Hindlimb muscle (tissue), 1 donor: ENCODE measurements around the gene PALM. TPM values are rescaled to one million over a fixed set of nuclear protein-coding genes. Genes with fewer than 3 reads are reported as not detected.
"Not testable (repeated sequence)": the region's sequence is repeated elsewhere in the genome, so short reads cannot be mapped to it uniquely, and the experiment has no call there.

Experiments
- DNase-seq: peaks from one replicate; pipeline ENCODE4 v3.0.0-alpha.2; 2013
- polyA plus RNA-seq: library from polyadenylated mRNA; unstranded; fragments of 120-200 nt; gene quantifications from one replicate; pipeline ENCODE4 v1.2.1, GENCODE V29; 2013; ENCODE audit not compliant: insufficient read length

PALM gene
- polyA plus RNA-seq, 1 donor = 47.0 TPM

GRCh38 chr19:732148-733069, 23.7 kb downstream of the PALM start:
- no peak for DNase-seq

- no peak for DNase-seq
Measured at GRCh38 chr19:734716-735115, 26.0 kb downstream of the PALM start.

GRCh38 chr19:736125-736524, 27.4 kb downstream of the PALM start:
- no peak for DNase-seq

GRCh38 chr19:737591-738093, 28.9 kb downstream of the PALM start:
- DNase-seq = no peak

- DNase-seq = no peak
Measured at GRCh38 chr19:738509-739128, 29.9 kb downstream of the PALM start.

- no peak for DNase-seq
Measured at GRCh38 chr19:739998-740715, 31.4 kb downstream of the PALM start.

- DNase-seq = not testable (repeated sequence)
Measured at GRCh38 chr19:740816-741505, 32.2 kb downstream of the PALM start.

- DNase-seq = no peak
Measured at GRCh38 chr19:741506-742131, 32.9 kb downstream of the PALM start.

GRCh38 chr19:742540-743075, 33.9 kb downstream of the PALM start:
- no peak for DNase-seq

GRCh38 chr19:743168-743687, 34.5 kb downstream of the PALM start:
- peak; percentile 58 for DNase-seq

GRCh38 chr19:745138-745537, 36.4 kb downstream of the PALM start:
- DNase-seq = not testable (repeated sequence)

GRCh38 chr19:746208-746819, 37.6 kb downstream of the PALM start:
- DNase-seq = no peak

- no peak for DNase-seq
Measured at GRCh38 chr19:746956-747355, 38.2 kb downstream of the PALM start.

- DNase-seq = no peak
Measured at GRCh38 chr19:747432-748273, 38.9 kb downstream of the PALM start.

GRCh38 chr19:748274-748598, 39.5 kb downstream of the PALM start:
- DNase-seq = no peak

GRCh38 chr19:749811-750210, 41.1 kb downstream of the PALM start:
- DNase-seq = no peak

- no peak for DNase-seq
Measured at GRCh38 chr19:750640-751423, 42.1 kb downstream of the PALM start, which contains the start of gene MISP. MISP (plus strand) TSS chr19:751112; CDS start chr19:756947, 5,835 bp downstream.

- no peak for DNase-seq
Measured at GRCh38 chr19:751501-752341, 43.0 kb downstream of the PALM start.
